Astrocyte of the cerebellum (primary cell): ENCODE measurements around the gene MARK2.

ENCODE experiments used
- DNase-seq: peaks from one replicate; pipeline ENCODE4 v3.0.0-alpha.2; 2011; ENCODE audit warnings: low read depth
- H3K4me3 ChIP-seq: 2 replicates; pipeline ENCODE4 v1.5.1; 2011; ENCODE audit warnings: mild to moderate bottlenecking, low read depth, low read length, moderate library complexity
- CTCF ChIP-seq: IDR thresholded peaks from 2 replicates; pipeline ENCODE4 v1.5.1; 2012; ENCODE audit warnings: low read length, low read depth, moderate library complexity, mild to moderate bottlenecking; ENCODE audit errors: missing control alignments
- in situ Hi-C: cut with HindIII; loops from 2 replicates; pipeline ENCODE4 v1.10.0; 2017; ENCODE audit warnings: low sequenced_read_pairs

The MARK2 gene

GRCh38 chr11:63884196-63884932 is 45.5 kb downstream of the MARK2 start:
- H3K4me3 ChIP-seq = no peak overlapping the region
- in situ Hi-C loops = no loop called here
- no peak for TF ChIP-seq CTCF
- DNase-seq = no peak

- H3K4me3 ChIP-seq = no peak overlapping the region
- in situ Hi-C loops = no loop called here
Observed at GRCh38 chr11:63887386-63887999, 48.6 kb downstream of the MARK2 start.

GRCh38 chr11:63888170-63889086 is 49.5 kb downstream of the MARK2 start:
- in situ Hi-C loops = no loop called here
- no peak overlapping the region for H3K4me3 ChIP-seq
- peak; percentile 45 for DNase-seq
- TF ChIP-seq CTCF = no peak

More at GRCh38 chr11:63887386-63887999, 48.6 kb downstream of the MARK2 start:
- no peak for DNase-seq
- no peak for TF ChIP-seq CTCF

DNA sequence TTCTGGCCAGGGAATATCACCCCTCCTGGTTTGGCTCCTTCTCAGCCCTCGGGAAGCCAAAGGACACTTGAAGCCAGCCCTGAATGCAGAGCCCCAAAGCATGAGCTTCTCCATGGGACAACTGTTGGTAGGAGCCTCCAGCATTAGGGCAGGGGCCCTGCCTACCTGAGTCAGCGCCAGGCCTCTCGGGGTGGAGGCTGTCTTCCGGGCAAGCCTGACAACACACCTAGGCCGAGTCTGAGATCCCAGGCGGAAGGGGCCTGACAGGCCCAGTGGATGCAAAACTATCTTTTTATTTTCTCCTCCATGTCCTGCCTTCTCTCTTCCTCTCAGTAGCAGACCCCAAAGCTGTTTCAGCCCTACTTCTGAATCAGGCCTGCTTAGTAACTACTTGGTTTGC is 50.4 kb downstream of the MARK2 start:
- no peak for TF ChIP-seq CTCF
- in situ Hi-C loops = no loop called here
- no peak for DNase-seq
- no peak overlapping the region for H3K4me3 ChIP-seq

DNA sequence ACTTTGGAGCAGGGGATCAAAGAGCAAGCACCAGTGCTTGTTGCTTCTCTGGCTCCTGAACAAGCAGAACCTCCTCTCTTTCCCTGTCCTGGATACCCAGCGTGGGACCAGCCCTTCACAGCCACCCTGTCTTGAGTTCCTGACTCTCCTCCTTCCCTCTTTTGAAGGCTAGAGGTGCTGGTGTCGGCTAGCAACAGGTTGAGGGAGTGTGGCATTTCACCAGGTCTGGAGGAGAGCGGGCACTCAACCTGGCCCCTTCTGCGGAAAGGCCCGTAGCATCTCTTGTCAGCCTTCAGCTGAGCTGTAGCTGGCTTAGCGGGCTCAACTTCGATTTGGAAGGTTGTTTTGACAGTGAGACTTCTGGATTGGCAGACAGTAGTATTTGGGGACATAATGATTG is 51.5 kb downstream of the MARK2 start:
- no peak overlapping the region for H3K4me3 ChIP-seq
- DNase-seq = no peak
- in situ Hi-C loops = no loop called here
- no peak for TF ChIP-seq CTCF

DNA sequence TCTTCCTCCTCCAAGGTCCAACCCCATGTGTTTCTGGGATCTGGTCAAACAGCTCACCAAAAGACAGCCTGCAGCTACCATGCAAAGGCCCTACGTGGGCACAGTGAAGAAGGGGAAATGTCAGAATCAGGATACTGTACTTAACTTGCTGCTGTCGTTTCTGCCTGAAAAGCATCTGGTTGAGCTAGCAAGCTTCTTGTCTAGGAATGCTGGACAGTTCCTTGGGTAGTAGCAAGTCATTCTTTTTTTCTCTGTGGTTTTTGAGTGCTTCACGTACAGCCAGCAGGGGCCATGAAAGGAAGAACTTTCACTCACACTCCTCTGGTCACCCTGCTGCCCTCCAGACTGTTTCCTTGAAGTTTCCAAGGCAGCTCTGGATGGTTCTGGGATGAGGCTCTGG is 53.3 kb downstream of the MARK2 start:
- in situ Hi-C loops = no loop called here
- DNase-seq = peak; percentile 40
- H3K4me3 ChIP-seq = no peak overlapping the region
- peak; percentile 21 for TF ChIP-seq CTCF
